ENCODE data around the gene NDE1.
"Not testable (repeated sequence)": the region's sequence is repeated elsewhere in the genome, so short reads cannot be mapped to it uniquely, and the experiment has no call there.

NDE1 gene

DNA sequence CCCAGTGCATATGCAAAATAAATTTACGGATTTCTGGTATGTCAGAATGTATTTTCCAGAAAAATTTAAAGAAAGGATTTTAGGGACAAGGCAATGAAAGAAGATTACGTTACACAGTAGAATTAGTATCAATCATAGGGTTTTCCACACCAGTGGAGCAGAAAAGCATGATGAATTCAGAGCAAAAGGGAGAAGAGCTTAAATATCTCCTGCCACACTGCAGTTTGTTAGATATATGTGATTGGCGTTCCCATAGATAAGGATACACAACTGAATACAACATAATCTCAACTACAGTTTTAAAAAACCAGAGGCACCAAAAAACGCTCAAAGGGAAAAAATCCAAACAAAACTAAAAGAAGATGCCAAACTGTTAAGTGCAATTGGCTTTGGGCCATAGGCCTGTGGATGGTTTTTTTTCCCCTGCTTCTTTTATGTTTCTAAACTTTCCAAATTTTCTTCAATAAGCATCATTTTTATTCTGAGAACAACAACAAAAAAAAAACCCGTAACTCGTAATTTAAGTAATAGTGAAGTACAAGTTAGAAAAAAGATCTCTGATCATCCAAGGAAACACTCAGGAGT lies 29.3 kb upstream of the NDE1 start:
- no peak for DNase-seq (ENCODE audit: low spot score)

DNA sequence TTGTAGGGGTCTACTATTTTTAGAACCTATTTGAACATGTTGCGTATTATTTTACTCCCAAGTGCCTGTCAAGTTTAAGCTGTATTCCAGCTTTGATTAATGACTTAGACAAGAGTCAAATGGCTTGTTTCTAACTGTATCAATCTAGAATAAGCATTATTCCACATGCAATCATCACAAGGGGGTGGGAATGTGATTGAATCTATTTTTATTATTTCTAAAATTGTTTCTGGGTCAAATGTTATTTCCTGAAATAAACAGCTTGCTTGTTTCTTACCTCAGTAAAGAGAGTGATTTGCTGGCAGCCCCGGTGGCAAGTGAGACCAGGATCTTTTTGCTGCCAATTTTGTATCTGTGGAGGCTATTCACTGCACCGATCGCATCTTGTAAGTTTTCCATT lies 28.6 kb upstream of the NDE1 start:
- DNase-seq (ENCODE audit: low spot score) = no peak

DNA sequence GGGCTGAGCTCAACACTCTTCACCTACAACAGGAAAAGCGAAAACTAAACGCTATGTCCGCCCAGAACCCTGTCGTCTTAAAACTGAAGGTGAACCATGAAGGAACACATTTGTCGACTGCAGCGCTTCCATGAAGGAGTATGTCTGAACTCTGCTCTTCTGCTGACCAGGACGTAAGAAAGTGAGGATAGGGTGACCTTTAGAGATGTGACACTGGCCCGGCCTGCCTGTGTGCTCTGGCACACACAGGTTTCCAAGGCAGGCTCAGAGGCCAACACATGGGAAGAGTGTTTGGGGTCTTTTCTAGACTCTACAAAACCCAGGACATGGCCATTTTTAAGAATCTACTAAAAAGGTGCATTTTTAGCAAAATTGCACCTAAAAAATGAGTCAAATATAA lies 28.2 kb upstream of the NDE1 start:
- no peak for DNase-seq (ENCODE audit: low spot score)

DNA sequence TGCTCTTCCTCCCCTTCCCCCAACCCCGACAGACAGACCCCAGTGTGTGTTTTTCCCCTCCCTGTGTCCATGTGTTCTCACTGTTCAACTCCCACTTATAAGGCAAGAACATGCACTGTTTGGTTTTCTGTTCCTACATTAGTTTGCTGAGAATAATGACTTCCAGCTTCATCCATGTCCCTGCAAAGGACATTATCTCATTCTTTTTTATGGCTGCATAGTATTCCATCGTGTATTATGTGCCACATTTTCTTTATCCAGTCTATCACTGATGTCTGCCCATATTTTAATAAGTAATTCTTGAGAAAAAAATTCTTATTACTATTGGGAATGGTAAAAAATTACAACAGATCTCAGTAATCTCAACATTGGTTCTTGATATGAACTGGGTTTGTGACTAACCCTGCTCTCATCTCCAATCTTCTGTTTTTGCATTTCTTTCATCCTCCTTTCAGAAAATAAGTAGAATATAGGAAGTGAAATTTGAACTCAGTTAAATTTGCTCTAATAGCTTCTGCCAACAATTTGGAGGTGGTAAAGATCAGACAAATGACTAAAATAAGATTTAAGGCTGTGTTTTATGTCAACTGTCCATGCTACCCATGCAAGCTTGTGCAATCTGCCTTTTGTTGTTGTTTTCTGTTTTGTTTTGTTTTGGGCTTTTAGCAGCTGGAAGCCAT lies 18.2 kb upstream of the NDE1 start:
- no peak for DNase-seq (ENCODE audit: low spot score)

DNA sequence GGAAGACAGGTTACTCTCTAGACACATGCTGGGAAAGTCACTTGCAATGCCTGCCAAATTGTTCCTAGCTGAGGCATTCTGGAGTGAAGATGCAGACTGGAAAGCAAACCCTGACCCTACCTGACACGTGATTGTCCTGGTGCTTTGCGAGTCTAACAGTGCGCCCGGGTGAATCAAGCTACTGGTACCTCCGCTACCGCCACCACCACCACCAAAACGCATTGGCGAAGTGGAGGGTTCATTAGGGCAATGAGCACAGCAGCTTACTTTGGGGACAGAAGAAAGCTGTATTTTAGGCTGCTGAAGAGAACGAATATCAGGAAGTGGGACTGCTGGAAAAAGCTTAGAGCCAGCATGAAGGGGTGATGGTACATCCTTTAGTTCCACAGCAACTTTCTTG lies 14.1 kb upstream of the NDE1 start:
- DNase-seq (ENCODE audit: low spot score) = no peak

DNA sequence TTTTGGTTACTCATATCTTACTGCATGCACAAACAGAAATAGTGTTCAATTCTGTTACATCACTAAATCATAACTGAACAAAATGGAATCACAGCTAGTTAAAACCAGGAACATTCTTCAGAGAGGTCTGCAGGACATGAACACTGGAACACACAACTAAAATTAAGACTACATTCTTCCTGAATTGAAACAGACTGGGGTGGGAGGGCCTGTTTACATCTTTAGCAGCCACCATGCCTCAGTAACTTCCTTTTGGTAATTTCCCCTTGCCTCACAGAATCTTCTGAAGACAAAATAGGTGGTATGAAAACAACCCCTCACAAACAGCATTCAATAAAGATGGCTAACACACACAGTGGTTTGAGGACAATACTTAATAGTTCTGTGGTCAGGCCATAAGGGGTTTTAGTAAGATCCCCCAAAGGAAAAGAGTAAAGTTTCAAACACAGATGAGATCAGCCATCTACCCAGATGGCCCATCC lies 13.6 kb upstream of the NDE1 start:
- DNase-seq (ENCODE audit: low spot score) = no peak

DNA sequence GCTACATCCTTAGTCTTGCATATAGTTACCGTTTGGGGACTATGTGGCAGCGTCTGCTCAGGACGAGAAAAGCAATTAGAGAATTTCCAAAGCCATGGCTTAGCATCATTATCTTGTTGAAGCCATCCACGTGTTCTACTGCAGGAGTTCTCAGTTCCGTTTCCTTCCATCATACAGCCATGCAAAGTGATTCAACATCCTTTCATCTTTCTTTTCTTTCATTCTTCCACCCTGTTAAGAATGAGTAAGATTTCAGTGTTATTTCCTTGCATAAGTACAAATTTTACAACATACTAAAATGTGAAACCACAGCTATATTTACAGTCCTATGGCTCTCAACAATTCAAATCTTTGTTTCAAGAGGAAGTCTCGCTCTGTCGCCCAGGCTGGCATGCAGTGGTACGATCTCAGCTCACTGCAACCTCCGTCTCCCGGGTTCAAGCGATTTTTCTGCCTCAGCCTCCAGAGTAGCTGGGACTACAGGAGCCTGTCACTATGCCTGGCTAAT lies 10.9 kb upstream of the NDE1 start:
- no peak for DNase-seq (ENCODE audit: low spot score)

DNA sequence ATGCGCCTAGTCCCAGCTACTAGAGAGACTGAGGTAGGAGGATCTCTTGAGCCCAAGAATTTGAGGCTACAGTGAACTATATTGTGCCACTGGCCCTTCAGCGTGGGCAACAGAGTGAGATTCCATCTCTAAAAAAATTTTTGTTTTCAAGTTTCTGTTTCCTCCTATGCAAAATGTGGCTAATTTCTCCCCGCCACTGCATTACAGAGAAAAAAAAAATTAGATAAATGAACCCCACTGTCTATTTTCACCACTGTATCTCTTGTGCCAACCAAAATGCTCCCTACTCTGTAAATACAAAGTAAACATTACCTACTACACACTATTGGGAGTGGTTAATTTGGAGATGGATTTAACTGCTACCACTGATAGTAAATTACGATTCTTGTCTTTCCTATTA lies 9.1 kb upstream of the NDE1 start:
- DNase-seq (ENCODE audit: low spot score) = no peak

DNA sequence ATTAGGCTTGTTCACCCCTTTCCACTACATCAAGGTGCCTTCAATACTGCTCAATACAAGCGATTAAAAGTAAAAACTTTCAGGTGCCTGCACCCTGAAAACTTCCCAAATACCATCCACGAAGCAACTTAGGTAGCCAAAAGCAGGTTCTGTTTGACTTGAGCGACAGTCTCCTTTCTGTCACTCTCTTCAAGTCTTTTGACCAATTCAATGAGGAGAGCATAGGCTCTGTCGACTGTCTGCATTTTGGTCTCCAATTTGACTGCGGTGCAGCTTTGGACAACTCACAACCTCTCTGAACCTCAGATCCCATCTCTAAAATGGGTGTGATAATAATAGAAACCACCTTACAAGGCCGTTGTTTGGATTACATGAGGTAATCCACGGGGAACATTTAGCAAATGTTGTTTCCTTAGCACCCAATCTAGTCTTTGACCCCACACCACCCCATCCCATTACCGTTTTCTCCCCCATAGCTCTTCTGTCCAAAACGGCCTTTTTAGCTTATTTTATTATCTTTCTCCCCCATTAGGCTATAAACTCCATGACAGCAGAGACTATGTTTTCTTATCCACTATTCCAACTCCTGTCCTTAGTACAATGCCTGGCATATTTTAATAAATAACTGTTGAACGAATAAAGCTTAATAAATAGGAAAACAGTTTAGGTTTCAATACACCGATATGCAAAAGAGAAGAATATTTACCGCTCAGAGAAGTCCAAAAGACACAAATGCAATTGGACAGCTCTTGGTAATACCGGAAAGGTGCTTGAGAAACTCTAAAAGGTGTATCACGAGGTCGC lies 8.1 kb upstream of the NDE1 start:
- DNase-seq (ENCODE audit: low spot score) = no peak

DNA sequence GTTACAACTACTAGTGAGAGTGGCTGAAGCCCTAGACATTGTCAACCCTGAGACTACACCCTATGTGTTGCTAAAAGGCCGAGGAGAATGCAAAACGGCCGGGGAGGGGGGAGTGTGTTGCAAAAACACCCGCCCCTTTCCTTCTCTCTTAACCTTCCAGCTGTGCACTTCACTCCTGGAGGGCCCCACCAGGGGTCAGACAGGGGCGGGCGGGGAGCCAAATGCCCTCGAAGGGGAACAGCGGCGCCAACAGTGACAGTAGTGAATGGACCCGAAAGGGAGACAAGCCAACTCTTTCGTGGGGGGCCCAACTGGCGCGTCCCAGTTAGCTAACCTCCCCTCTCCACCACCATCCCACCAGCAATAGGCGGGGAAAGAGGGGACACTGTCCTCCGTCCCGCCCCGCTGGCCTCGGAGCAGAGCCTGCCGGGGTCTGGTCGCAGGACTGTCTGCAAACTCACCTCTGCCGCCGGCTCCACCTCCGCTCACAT lies 7.4 kb upstream of the NDE1 start:
- peak; percentile 55 for DNase-seq (ENCODE audit: low spot score)

DNA sequence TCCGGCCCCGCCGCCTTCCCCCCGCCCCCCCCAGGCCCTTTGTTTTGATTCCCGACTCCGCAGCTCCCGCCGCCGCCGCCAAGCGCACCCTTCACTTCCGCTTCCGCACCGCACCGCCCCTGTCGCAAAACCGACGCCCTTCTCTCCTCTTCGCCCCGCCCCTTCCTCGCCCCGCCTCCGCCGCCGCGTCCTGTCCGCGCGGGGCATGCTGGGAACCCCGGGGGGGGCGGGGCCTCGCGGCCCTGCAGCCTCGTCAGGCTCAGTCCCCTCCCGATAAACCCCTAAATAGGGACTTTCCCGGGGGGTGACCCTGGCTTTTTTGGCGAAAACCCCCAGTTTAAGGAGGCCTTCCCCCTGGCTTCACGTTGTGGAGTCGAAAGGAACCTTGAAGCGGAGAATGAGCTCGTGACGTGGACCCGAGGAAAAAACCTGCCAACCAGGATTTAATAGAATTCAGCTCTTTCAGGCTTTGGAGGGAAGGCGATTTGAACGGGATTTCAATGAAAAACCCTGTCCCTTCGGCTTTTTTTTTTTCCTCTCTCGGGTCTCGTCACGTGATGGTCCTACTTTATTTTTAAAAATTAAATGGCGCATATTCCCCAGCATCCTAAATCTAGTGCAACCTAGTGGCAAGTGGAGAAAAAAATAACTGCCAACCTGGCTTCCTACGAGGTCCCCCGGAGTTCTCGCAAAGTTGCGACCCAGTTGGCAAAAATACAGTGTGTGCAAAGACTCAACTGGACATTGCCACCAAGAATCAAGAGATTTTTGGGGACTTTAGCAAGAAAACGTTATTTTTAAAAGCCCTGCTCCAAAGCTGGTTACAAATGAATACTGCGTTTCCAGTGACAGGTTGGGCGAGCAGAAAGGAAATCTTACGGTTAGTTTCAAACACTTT lies 6.7 kb upstream of the NDE1 start, which contains the start of gene MARF1:
Gene MARF1, minus strand, starts transcription at position 107 of the 898 bp plus-strand sequence. CDS start 3,921 bp downstream, outside the sequence.
- peak; percentile 87 for DNase-seq (ENCODE audit: low spot score)

DNA sequence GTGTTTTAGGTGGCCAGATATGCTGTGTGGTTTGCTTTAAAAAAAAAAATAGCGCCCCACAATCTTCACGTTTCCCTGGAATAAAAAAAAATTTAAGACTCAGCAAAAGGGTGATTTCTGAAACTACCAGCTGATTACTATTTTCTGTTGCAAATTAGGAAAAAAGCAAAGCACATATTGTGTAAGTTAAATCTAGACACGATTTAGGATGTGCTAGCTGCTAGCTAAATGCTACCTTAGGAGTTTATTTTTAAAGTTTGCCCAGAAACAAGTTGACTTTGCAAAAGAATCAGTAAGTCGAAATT lies 6.1 kb upstream of the NDE1 start:
- DNase-seq (ENCODE audit: low spot score) = no peak

DNA sequence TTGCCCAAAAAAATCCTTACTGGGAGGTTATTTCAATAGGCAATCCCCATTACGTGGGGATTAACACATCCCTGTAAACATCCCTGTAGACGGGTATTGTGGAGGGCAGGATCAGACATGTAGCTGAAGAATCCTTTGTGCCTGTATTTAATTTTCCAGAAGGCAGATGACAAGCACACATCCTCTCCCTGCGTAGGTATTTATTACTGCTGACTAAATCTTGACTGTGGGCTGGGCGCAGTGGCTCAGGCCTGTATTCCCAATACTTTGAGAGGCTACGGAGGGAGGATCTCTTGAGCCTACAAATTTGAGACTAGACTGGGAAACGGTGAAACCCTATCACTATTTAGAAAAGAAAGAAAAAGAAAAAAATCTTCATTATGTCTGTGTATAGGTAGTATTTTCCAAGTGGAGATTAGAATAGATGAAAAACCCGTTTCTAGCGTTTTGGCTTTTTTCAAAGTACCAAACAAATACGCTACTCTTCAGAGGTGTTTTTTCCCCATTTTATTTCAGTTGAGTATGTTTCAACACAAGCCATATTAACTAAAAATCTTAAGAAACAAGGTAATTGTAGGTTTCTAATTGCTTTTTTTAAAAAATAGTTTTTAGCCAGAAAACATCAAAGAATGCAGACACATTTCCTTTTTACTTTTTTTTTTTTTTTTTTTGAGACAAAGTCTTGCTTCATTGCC lies 5.6 kb upstream of the NDE1 start:
- DNase-seq (ENCODE audit: low spot score) = peak; percentile 27

DNA sequence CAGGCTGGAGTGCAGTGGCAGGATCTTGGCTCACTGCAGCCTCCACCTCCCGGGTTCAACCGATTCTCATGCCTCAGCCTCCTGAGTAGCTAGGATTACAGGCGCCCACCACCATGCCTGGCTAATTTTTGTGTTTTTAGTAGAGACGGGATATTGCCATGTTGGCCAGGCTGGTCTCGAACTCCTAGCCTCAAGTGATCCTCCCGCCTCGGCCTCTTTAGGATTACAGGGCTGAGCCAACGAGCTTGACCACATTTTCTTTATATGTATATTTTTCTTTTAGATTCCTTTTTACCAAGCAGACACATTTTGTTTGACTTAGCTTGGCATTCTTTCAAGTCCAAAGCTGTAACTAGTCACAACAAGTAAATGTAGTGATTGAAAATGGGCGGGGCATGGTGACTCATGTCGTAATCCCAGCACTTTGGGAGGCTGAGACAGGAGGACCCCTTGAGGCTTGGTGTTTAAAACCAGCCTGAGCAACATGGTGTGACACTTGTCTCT lies 5.0 kb upstream of the NDE1 start:
- DNase-seq (ENCODE audit: low spot score) = not testable (repeated sequence)

DNA sequence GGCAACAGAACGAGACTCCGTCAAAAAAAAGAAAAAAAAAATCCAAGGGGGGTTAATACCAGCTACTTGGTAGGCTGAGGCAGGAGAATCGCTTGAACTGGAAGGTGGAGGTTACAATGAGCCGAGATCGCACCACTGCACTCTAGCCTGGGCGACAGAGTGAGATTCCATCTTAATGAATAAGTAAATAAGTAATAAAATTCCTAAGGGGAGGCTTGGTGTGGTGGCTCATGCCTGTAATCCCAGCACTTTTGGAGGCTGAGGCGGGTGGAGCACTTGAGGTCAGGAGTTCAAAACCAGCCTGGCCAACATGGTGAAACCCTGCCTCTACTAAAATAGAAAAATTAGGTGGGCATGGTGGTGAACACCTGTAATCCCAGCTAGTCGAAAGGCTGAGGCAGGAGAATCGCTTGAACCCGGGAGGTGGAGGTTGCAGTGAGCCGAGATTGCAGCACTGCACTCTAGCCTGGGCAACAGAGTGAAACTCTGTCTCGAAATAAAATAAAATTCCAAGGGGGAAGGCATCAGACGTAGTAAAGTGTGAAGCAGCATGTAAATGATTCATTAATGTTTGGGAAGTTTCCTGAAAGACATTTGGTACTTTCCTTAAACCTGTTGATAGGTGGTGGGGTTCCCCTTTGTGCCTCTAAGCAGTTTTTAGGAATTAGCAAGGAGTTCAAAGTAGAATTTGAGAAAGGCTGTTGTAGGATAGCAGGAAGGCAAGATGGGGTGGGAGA lies 3.3 kb upstream of the NDE1 start:
- DNase-seq (ENCODE audit: low spot score) = not testable (repeated sequence)

DNA sequence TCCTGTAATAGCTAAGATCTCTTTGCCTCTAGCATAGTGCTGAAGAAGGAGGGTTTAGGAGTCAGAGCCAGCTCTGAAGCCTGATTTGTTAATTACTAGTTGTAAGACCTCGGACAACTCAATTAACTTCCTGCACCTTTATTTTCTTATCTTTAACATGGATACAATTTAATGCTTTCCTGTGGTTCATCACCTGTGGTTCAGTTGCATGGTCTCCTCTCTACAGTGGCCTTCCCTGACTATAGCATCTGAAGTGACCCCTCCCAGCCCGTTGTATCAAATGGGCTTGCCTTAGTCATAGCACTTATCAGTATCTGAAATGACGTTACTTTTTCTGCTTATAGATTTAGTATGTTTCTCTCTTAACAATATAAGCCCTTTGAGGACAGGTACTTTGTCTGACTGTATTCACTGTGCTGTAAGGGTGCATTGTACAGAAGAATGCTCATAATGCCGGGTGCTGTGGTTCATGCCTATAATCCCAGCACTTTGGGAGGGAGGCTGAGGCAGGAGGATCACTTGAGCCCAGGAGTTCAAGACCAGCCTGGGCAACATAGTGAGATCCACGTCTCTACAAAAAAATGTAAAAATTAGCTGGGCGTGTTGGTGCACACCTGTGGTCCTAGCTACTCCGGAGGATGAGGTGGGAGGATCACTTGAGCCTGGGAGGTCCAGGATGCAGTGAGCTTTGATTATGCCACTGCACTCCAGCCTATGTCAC lies 2.6 kb upstream of the NDE1 start:
- DNase-seq (ENCODE audit: low spot score) = no peak

DNA sequence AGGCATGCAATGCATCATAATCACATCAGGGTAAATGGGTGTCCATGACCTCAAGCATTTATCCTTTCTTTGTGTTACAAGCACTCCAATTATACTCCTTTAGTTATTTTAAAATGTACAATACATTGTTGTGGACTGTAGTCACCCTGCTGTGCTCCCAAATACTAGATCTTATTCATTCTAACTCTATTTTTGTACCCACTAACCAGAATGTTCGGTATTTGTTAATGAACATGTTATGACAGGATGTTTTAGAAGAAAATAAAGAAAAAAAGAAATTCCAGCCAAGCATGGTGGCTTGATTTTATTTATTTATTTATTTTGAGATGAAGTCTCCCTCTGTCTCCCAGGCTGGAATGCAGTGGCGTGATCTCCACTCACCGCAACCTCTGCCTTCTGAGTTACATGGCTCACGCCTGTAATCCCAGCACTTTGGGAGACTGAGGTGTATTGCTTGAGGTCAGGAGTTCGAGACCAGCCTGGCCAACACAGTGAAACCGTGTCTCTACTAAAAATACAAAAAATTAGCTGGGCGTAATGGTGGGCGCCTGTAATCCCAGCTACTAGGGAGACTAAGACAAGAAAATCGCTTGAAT lies 1.8 kb upstream of the NDE1 start:
- DNase-seq (ENCODE audit: low spot score) = no peak

DNA sequence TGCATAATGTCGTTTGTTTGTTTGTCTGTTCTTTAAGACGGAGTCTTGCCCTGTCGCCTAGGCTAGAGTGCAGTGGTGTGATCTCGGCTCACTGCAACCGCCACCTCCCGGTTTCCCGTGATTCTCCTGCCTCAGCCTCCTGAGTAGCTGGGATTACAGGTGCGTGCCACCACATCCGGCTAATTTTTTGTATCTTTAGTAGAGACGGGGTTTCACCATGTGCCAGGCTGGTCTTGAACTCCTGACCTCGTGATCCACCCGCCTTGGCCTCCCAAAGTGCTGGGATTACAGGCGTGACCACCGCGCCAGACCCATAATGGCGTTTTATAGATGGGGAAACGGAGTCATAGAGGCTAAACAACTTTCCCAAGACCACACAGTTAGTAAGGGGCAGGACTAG lies 734 bp upstream of the NDE1 start:
- not testable (repeated sequence) for DNase-seq (ENCODE audit: low spot score)

DNA sequence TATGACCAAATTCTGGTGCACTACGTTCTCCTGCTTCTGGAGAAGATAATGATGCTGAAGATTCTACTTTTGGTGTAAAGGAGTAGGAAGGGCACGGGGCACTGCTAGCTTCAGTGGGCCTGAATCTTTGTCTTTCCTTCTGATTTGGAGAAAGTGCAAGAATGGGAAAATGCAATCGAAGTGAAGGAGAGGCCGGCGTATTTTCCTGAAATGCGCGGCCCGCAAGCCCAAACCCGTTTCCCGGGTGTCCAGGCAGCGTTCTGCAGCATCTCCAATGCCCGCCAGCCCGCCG lies 372 bp upstream of the NDE1 start:
- DNase-seq (ENCODE audit: low spot score) = no peak

Measured in COLO829 (cell line).